Endothelial cell of umbilical vein (primary cell): ENCODE measurements around the gene SERPINB7. TPM values are rescaled to one million over a fixed set of nuclear protein-coding genes. Genes with fewer than 3 reads are reported as not detected.

ENCODE experiments used
- Bru-seq: library from RNA; stranded (reverse); fragments of 400-500 nt; gene quantifications from one replicate; lab custom pipeline; 2021; lab: Mats Ljungman, UMichigan
- BruChase-seq, 2 experiments: library from RNA; stranded (reverse); fragments of 400-500 nt; gene quantifications; one replicate each; lab custom pipeline; 2021; lab: Mats Ljungman, UMichigan
- BruUV-seq: library from RNA; stranded (reverse); fragments of 400-500 nt; replicated peaks from 2 replicates; lab custom pipeline; 2021; lab: Mats Ljungman, UMichigan
- CTCF ChIA-PET: fragments of 300-600, 350-600 bp; sonication (Branson Sonifier 250); formaldehyde crosslinking; loops from one replicate; lab custom pipeline; 2021; ENCODE audit warnings: antibody characterized with exemption, inconsistent platforms; lab: Charles Lee
- POLR2A ChIA-PET: fragments of 300-600, 350-600 bp; sonication (Branson Sonifier 250); formaldehyde crosslinking; loops from one replicate; lab custom pipeline; 2021; ENCODE audit warnings: antibody characterized with exemption, inconsistent platforms; lab: Charles Lee
- DNase-seq: peaks from one replicate; pipeline ENCODE4 v3.0.0-alpha.2; 2011; ENCODE audit warnings: low read depth, low spot score
- FAIRE-seq: peaks from 2 replicates; lab custom pipeline; 2011; peaks lifted over from hg19 to GRCh38; lab: Jason Lieb, UNC
- H2AFZ ChIP-seq: 2 replicates; pipeline ENCODE4 v1.6.0; 2012; ENCODE audit warnings: low read depth, low read length, control low read depth, inconsistent platforms
- H3K27ac ChIP-seq: 2 replicates; pipeline ENCODE4 v1.5.1; 2011; ENCODE audit warnings: low read depth, mild to moderate bottlenecking, control low read depth, low read length, moderate library complexity; ENCODE audit not compliant: insufficient read depth
- H3K27me3 ChIP-seq, 2 experiments: 2 replicates each; pipeline versions ENCODE4 v1.6.0 to v1.6.1; 2011; ENCODE audit warnings: low read length in 2 of 2, mixed read lengths in 1 of 2; ENCODE audit not compliant: control insufficient read depth in 2 of 2, insufficient read depth in 2 of 2
- H3K36me3 ChIP-seq, 2 experiments: 2 replicates in 1 of 2; 3 replicates in 1 of 2; pipeline ENCODE4 v1.5.1; 2011; ENCODE audit warnings: low read length in 2 of 2, mild to moderate bottlenecking in 1 of 2, moderate library complexity in 1 of 2; ENCODE audit not compliant: control insufficient read depth in 2 of 2, insufficient read depth in 2 of 2; ENCODE audit errors: extremely low read depth in 1 of 2
- H3K4me1 ChIP-seq: 3 replicates; pipeline ENCODE4 v1.5.1; 2011; ENCODE audit warnings: mild to moderate bottlenecking, low read length; ENCODE audit not compliant: control insufficient read depth, insufficient read depth; ENCODE audit errors: extremely low read depth
- H3K4me2 ChIP-seq: 2 replicates; pipeline ENCODE4 v1.6.1; 2011; ENCODE audit warnings: low read length, control low read depth, mixed read lengths; ENCODE audit not compliant: insufficient read depth
- H3K4me3 ChIP-seq, 3 experiments: fragments of 200-600 bp in 1 of 3; sonication (generic), shearing (Covaris generic) in 1 of 3; replicated peaks in 1 of 3; 2 replicates each; pipeline ENCODE4 v1.5.1; 2011 to 2016; ENCODE audit warnings: control low read depth in 3 of 3, low read length in 3 of 3, mild to moderate bottlenecking in 2 of 3, inconsistent platforms in 1 of 3, low read depth in 1 of 3, moderate library complexity in 1 of 3; ENCODE audit not compliant: insufficient read depth in 1 of 3
- H3K79me2 ChIP-seq: 2 replicates; pipeline ENCODE4 v1.6.0; 2012; ENCODE audit warnings: low read length, inconsistent platforms; ENCODE audit not compliant: control insufficient read depth, insufficient read depth
- H3K9ac ChIP-seq: replicated peaks from 2 replicates; pipeline ENCODE3; 2011; ENCODE audit warnings: low read length, control low read depth; ENCODE audit not compliant: insufficient read depth; ENCODE audit errors: extremely low read depth
- H3K9me1 ChIP-seq: replicated peaks from 3 replicates; pipeline ENCODE4 v1.6.0; 2011; ENCODE audit warnings: mild to moderate bottlenecking, low read length; ENCODE audit not compliant: control insufficient read depth, insufficient read depth; ENCODE audit errors: extremely low read depth
- H3K9me3 ChIP-seq: replicated peaks from 2 replicates; pipeline ENCODE4 v1.5.1; 2012; ENCODE audit warnings: low read length, inconsistent platforms; ENCODE audit not compliant: control insufficient read depth, insufficient read depth
- H4K20me1 ChIP-seq: replicated peaks from 2 replicates; pipeline ENCODE3; 2011; ENCODE audit warnings: mild to moderate bottlenecking, low read length; ENCODE audit not compliant: control insufficient read depth, insufficient read depth; ENCODE audit errors: extremely low read depth
- CTCF ChIP-seq, 2 donors: IDR thresholded peaks; 1 replicate in 1 of 2; 2 replicates in 1 of 2; pipeline ENCODE4 v1.5.1; 2011; ENCODE audit warnings: low read length in 2 of 2, mild to moderate bottlenecking in 2 of 2, moderate library complexity in 2 of 2, control low read depth in 1 of 2, inconsistent platforms in 1 of 2, low read depth in 1 of 2; ENCODE audit not compliant: insufficient read depth in 1 of 2; ENCODE audit errors: extremely low read depth in 1 of 2
- GATA2 ChIP-seq: IDR thresholded peaks from 2 replicates; pipeline ENCODE4 v1.7.0; 2011; ENCODE audit warnings: low read depth, mild to moderate bottlenecking, moderate library complexity, mixed read lengths, low read length; ENCODE audit not compliant: insufficient read length, insufficient read depth
- JUN ChIP-seq: IDR thresholded peaks from 2 replicates; pipeline ENCODE4 v1.6.1; 2011; ENCODE audit warnings: borderline replicate concordance, low read depth; ENCODE audit not compliant: insufficient read length, insufficient read depth
- MYC ChIP-seq: IDR thresholded peaks from one replicate; pipeline ENCODE4 v1.6.1; 2011; ENCODE audit warnings: mild to moderate bottlenecking, low read depth, low read length
- POLR2A ChIP-seq: IDR thresholded peaks from 2 replicates; pipeline ENCODE4 v1.6.1; 2012; ENCODE audit warnings: low read depth, mild to moderate bottlenecking, control low read depth, low read length
- POLR2AphosphoS5 ChIP-seq: IDR thresholded peaks from 2 replicates; pipeline ENCODE4 v1.6.1; 2012; ENCODE audit warnings: low read depth, mild to moderate bottlenecking, control low read depth, low read length, moderate library complexity; ENCODE audit not compliant: insufficient read depth
- dilution Hi-C: fragments of 300-500 bp; cut with MboI; formaldehyde crosslinking; loops from one replicate; pipeline ENCODE4 v1.15.0; 2019; ENCODE audit warnings: low sequenced_read_pairs; ENCODE audit not compliant: extremely low pct_ligation_motif_present
- intact Hi-C: fragments of 100-400 bp; cut with micrococcal nuclease; formaldehyde crosslinking; loops from one replicate; pipeline ENCODE4 v1.10.0; 2022
- long read RNA-seq: library from polyadenylated mRNA; stranded (forward); transcript quantifications from one replicate; pipeline ENCODE4 v2.0.0, GENCODE V29; 2021
- polyA minus RNA-seq, 3 experiments: library from RNA; depleted of rRNA, polyadenylated mRNA; stranded (reverse); fragments of >200 nt; gene quantifications; 1 replicate in 1 of 3; 2 replicates in 2 of 3; pipeline ENCODE4 v1.2.3, GENCODE V29; 2011
- polyA plus RNA-seq, 4 experiments: library from polyadenylated mRNA; depleted of rRNA in 3 of 4; stranded (reverse) in 3 of 4; unstranded in 1 of 4; fragments of >200 nt; gene quantifications; 2 replicates each; pipeline versions ENCODE4 v1.2.1 to v1.2.3, GENCODE V29; 2011 to 2012; ENCODE audit warnings: missing spikeins in 1 of 4
- total RNA-seq: library from RNA; stranded (reverse); gene quantifications from 2 replicates; pipeline ENCODE4 v1.2.3, GENCODE V29; 2021

The SERPINB7 gene, protein sequence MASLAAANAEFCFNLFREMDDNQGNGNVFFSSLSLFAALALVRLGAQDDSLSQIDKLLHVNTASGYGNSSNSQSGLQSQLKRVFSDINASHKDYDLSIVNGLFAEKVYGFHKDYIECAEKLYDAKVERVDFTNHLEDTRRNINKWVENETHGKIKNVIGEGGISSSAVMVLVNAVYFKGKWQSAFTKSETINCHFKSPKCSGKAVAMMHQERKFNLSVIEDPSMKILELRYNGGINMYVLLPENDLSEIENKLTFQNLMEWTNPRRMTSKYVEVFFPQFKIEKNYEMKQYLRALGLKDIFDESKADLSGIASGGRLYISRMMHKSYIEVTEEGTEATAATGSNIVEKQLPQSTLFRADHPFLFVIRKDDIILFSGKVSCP
- total RNA-seq: not detected in 2 replicates
- not detected in 2 replicates for polyA plus RNA-seq
- not detected in 2 replicates for polyA plus RNA-seq (2011; cell fraction: cytosol; rRNA removed)
- not detected in 2 replicates for polyA plus RNA-seq (2011; cell fraction: nucleus; rRNA removed)
- not detected in 2 replicates for polyA plus RNA-seq (2012)
- not detected in 2 replicates for polyA minus RNA-seq
- polyA minus RNA-seq (2011; cell fraction: cytosol; rRNA and poly(A)+ RNA removed): not detected
- polyA minus RNA-seq (2011; cell fraction: nucleus; rRNA and poly(A)+ RNA removed): not detected in 2 replicates
- not detected for Bru-seq, nascent RNA
- not detected for BruChase-seq, experiment 1, labeled RNA remaining after a 6-hour chase
- BruChase-seq, experiment 2, labeled RNA remaining after a 2-hour chase: not detected
- long read RNA-seq: 0 reads

GRCh38 chr18:63775166-63775730 is at the start of gene SERPINB7:
Gene SERPINB7, plus strand, starts transcription at chr18:63775418. Its CDS starts 6,955 bp downstream, at chr18:63782373.
- FAIRE-seq: no peak
- no peaks in the 10 kb centered on the region for H4K20me1 ChIP-seq
- no peak within 1 kb of the TSS for H3K4me2 ChIP-seq
- H3K9me3 ChIP-seq: no peaks in the 10 kb centered on the region
- no peaks in the 10 kb centered on the region for H3K9me1 ChIP-seq
- TF ChIP-seq CTCF (IDR thresholded peaks at IDR 0.05; ENCODE audit: extremely low read depth in 1 of 2, insufficient read depth in 1 of 2, low read depth in 1 of 2, low read length in 2 of 2): no peak
- no peak for TF ChIP-seq JUN
- TF ChIP-seq POLR2AphosphoS5: no peak
- no peak for TF ChIP-seq POLR2A
- no peak for TF ChIP-seq GATA2
- no peak for TF ChIP-seq MYC
- intact Hi-C loops: no loop called here
- H3K4me1 ChIP-seq: no peaks in the 10 kb centered on the region
- no peak within 1 kb of the TSS for H3K4me3 ChIP-seq
- H2AFZ ChIP-seq: no peak within 1 kb of the TSS
- dilution Hi-C loops: no loop called here
- peaks cover 0 to 9% of the 10 kb centered on the region in 2 experiments for H3K27me3 ChIP-seq
- BruUV-seq: no TSS peak
- ChIA-PET POLR2A (no interaction called here), CTCF (no interaction called here)
- no peak within 1 kb of the TSS for H3K27ac ChIP-seq
- no peaks in the 10 kb centered on the region for H3K79me2 ChIP-seq
- H3K36me3 ChIP-seq: no peaks in the 10 kb centered on the region
- H3K9ac ChIP-seq: no peak within 1 kb of the TSS
- DNase-seq: no peak
